RKO (cell line): ENCODE measurements around the gene KLHL7.
"Not testable (repeated sequence)": the region's sequence is repeated elsewhere in the genome, so short reads cannot be mapped to it uniquely, and the experiment has no call there.

Experiments used
- DNase-seq: peaks from one replicate; pipeline ENCODE4 v3.0.0-alpha.2; 2016; ENCODE audit warnings: low spot score

The KLHL7 gene

GRCh38 chr7:23108995-23109394 lies 3.4 kb downstream of the KLHL7 start:
- no peak for DNase-seq

- DNase-seq, result no peak
These were observed 3.9 kb downstream of the KLHL7 start for GRCh38 chr7:23109470-23109869.

DNA sequence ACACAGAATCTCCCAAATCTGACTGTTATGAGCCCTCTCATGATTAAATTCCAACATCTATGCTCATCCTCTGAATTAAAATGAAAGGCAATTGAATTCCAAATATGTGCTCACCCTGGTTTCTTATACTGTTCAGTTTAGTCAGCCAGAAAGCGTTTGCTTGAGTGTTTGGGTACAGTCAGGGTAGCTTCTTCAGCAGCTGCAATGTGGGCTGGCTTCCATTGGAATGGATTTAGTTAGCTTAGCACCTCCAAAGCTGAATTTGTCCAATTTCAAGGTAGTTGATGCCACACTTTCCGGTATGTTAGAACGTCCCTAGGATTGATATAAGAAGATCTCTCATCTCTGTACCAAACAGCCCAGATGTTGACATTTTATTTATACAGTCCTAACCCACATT lies 9.3 kb downstream of the KLHL7 start:
- DNase-seq, result no peak

DNA sequence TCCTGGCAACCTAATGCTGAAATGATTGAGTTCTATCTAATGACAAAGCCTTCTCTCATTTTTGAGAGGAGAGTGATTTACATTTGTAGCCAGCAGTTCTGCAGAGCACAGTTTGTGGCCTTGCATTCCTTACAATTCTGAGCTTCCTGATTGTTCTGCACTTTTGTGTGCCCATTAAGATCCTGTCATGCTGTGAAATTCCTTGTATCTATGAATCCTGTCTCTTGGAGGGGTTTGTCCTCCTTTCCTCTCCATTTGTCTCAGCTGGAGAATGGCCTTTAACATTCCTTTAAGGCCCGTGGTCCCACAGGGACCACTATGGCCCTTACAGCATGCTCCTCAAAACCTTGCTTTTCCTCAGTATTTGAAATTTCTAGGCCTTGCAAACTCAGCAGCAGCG lies 10.4 kb downstream of the KLHL7 start:
- DNase-seq, result no peak

DNA sequence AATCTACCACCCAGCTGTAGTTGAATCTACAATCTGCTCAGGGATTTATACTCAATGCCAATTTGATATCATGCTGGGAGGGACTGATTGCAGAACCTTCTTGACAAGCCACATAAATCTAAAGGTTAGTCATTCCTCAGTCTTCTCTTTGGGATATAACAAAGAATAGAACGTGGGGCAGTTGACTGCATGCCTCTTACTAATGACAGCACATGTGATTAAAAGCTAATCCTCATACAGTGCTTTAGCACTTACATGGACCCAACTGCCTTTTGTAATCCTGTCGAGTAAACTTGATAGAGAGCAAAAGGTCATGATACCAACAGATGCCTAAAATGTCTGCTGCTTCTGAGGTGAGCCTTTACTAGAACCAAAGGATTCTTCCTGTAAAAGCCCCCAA lies 12.3 kb downstream of the KLHL7 start:
- no peak for DNase-seq

- DNase-seq, result no peak
These were observed 14.5 kb downstream of the KLHL7 start for GRCh38 chr7:23120106-23120505.

DNA sequence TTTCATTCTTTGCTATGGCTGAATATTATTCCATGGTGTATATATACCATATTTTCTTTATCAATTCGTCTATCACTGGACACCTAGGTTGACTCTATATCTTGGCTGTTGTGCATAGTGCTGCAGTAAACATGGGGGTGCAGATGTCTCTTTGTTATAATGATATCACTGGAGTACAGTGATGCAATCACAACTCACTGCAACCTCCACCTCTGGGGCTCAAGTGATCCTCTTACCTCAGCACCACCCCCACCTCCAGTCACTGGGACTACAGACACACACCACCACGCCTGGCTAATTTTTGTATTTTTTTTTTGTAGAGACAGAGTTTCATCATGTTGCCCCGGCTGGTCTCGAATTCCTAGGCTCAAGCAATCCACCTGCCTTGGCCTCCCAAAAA lies 15.6 kb downstream of the KLHL7 start:
- DNase-seq, result no peak

- no peak for DNase-seq
These were observed 17.4 kb downstream of the KLHL7 start for GRCh38 chr7:23123007-23123406.

DNA sequence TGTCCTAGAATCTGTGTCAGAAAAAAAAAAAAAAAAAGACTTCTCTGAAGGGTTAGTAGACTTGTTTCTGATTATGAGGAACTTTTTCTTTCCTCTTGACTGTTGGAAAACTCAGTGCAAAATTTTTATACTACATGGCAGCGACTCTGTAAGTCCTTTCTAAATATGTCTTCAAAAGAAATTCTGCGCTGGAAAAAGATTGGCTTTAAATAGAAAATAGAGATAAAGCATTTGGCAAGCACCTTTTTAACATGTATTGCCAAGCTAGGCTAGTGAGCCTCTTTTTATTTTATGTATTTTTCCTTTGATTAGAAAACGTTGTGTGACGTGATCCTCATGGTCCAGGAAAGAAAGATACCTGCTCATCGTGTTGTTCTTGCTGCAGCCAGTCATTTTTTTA lies 17.9 kb downstream of the KLHL7 start:
- DNase-seq, result no peak

GRCh38 chr7:23129036-23129435 lies 23.5 kb downstream of the KLHL7 start:
- DNase-seq, result no peak

DNA sequence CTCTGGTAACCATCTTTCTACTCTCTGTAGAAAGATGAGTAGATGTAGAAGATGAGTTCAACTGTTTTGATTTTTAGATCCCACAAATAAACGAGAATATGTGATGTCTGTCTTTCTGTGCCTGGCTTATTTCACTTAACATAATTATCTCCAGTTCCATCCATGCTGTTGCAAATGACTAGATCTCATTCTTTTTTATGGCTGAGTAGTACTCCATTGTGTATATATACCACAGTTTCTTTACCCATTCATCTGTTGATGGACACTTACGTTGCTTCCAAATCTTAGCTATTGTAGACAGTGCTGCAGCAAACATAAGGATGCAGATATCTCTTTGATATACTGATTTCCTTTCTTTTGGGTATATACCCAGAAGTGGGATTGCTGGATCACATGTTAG lies 26.2 kb downstream of the KLHL7 start:
- not testable (repeated sequence) for DNase-seq

GRCh38 chr7:23133797-23134196 lies 28.2 kb downstream of the KLHL7 start:
- DNase-seq, result no peak

DNA sequence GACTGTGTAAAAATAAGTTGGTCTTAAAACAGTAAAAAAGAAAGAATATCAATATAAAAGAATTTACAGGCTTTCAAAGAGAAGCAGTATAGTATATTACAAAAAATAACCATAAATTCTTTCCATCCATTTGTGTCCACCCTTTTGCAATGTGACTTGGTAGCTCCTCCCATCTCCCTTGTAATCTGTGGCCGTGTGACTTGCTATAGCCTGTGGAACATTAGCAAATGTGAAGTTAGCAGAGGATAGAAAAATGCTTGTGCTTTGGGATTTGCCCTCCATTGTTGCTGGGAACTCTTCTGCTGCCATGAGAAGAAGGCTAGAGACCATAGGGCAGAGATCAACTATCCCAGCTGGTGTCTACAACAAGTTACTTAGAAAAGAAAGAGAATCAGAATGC lies 30.2 kb downstream of the KLHL7 start:
- DNase-seq, result no peak

DNA sequence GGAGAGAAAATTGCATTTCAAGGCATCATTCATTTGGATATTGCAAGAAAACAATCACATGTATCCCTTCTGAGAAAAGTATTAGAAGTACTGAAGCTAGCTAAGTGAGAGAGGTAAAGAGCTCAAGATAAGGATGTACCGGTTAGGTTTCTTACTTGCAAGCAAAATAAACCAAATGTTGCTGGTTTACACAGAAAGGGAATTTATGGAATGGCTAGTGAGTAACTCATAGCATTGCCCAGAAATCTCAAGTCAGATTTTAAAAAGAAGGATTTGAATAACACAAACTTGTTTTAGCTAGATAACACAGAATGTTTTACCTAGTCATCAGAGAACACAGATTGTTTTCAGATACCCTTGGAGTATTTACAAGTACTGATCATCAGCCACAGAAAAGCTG lies 30.6 kb downstream of the KLHL7 start:
- DNase-seq, result no peak

GRCh38 chr7:23157679-23158078 lies 52.1 kb downstream of the KLHL7 start:
- DNase-seq, result no peak

DNA sequence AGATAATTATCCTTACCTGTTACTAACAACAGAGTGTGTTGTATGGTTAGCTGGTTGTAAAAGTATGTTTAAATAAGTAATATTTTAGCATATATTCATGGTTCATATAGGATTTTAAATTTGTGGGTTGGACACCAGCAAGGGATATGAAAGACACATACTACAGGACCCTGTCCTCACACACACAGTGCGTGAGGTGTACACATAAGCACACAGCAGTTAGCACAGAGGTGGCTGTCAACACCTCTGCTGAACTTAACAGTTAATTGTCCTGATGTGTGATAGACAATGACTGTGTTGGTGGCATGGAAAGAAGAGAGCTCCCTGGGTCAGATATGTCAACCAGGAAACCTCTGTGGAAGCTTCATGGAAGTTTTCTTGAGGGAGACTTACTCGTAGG lies 53.0 kb downstream of the KLHL7 start:
- no peak for DNase-seq

DNA sequence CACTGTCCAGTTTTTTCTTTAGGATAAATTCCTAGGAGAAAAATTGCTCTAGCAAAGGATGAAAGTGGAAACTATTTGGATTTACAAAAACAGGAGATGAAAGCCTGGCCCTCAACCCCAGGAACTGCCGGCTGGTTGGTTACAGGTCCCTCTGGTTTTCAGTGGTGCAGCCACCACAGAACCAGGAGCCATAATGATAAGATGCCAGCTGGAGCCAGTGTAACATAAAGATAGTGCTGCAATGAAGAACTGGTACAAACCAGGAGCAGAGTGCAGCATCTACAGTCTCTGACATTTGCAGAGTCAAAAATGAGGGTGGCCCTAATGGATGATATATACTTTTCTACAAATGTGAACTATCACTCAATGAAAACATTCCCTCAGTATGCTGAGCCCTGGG lies 55.9 kb downstream of the KLHL7 start:
- no peak for DNase-seq

DNA sequence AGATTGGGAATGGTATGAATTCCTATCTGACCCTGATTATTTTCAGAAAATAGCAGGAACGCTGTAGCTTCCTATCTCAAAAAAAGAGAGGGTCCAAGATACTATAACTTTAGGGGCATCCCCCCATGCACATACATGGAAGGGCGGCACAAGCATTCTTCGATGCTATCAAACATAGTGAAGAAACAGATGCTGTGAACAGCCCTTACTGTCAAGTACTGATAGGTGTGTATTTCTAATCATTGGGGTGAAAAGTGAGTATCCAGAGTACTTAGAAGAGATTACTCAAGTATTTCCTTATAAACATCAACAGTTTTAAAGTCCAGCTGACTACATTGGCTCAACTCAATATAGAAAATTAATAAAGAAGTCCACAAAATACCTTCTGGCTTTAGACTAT lies 59.3 kb downstream of the KLHL7 start:
- DNase-seq, result no peak

DNA sequence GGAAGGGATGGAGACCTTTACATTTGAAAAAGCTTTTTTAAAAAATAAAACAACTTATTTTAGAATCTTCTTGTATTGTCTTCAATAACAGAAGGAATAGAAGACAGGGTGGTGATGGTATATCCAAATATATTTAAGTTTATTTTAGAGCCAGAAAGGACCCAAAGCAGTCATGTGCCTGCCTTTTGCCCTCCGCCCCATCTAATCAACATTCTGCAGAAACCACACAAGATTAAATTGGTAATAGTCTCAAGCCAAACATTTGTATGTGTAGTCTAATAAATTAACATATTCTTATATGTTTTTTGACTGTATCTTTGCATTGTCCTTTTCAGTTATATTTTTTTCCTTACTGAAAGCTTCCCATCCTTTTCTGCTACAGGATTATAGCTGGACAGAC lies 59.7 kb downstream of the KLHL7 start:
- DNase-seq, result no peak

- no peak for DNase-seq
These were observed 62.1 kb downstream of the KLHL7 start for GRCh38 chr7:23167691-23168090.

DNA sequence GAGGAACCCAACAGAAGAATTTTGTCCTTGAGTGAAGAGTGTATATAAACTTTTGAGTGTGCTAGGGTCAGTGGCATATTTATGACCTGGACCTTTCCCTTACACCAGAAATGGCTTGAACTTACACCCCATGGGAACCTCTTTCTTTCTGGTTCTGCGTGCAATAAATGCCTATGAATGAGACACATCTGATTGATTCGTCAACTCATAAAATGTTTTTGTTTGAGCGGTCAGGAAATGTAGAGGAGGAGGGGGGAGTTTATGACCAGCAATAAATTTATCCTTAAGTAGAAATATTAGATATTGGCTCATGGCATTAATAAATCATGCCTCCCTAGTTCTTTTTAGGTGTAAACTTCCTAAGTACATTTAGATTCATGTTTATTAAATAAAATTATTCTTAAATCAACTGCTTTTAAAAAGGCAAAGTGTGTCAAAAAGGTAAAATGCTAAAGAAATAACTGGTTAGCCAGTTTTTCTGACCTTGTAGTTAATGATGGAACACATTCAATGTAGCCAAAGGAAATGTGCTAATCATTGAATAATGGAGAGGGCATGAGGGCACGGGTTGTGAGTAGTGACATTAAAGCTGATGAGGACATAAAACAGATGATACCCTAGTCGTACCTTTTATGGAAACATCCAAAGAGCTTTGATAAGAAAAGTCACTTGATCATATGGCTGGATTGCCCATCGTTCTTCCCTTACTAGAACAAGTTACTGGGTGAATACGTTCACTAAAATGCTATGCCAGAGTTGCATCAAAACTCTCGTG lies 62.7 kb downstream of the KLHL7 start:
- no peak for DNase-seq

DNA sequence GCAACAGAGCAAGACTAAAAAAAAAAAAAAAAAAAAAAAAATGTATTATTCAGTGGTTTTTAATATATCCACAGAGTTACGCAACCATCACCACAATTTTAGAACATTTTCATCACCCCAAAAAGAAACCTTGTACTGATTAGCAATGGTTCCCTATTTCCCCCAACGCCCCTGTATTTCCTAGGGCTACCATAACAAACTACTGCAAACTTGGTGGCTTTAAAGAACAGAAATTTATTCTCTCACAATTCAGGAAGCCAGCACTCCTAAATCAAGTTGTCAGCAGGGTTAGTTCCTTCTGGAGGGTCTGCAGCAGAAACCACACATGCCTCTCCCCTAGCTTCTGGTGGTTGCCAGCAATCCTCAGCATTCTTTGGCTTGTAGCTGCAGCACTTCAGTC lies 70.4 kb downstream of the KLHL7 start:
- DNase-seq, result no peak

DNA sequence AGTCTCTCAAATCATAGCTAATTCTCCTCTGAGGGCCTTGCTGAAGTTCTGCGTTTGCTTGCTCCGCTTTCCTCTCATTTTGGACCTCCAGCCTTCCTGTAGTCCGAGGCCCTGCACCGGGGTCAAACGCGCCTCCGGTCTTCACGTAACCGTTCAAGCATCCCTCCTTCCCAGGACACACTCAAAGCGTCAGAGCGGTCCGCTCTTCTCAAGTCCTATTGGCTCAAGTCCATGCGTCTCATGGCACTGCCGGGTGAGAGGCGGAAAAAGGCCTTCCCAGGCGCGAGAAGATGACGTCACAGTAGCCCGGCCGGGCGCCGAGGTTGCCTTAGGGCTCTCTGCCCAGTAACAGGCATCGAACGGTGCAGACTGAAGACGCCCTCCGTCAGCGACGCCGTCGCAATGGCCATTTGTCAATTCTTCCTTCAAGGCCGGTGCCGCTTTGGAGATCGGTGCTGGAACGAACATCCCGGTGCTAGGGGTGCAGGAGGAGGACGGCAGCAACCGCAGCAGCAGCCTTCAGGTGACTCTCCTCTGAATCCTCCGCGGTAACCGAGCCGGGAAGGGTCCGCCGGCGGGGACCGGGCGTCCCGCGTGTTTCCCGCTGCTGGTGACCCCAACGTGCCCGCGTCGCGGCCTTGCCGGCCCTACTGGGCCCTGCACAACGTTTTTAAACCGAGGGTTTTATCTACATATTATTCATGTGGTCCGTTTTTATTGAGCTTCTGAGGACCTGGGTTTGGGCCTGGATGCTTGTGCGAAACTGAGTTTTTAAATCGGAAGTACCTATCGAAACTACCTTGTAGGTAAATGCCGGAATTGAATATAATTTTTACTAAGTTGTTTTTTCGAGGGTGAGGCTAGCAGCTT lies 76.3 kb downstream of the KLHL7 start, which contains the start of gene NUP42:
TSS of gene NUP42 (plus strand) at position 365 of the 870 bp plus-strand sequence. CDS start at position 403, 38 bp downstream.
- peak; percentile 100 for DNase-seq
